ENCODE data around the gene ADAMTSL1. TPM values are rescaled to one million over a fixed set of nuclear protein-coding genes. Genes with fewer than 3 reads are reported as not detected.
A peak's percentile ranks its signal among the peaks of the same experiment; 100 is the strongest.

The ADAMTSL1 gene
- total RNA-seq, 1 donor from 2014 or later = 0.56 TPM

- DNase-seq = no peak
- ATAC-seq (ENCODE audit: poor library complexity) = no peak
- intact Hi-C loops (cut with DNase I) = no loop called here
These were observed 112.0 kb downstream of the ADAMTSL1 start for GRCh38 chr9:18585996-18586395.

GRCh38 chr9:18588002-18588401 lies 114.0 kb downstream of the ADAMTSL1 start:
- intact Hi-C loops (cut with DNase I) = no loop called here
- DNase-seq = no peak
- no peak for ATAC-seq (ENCODE audit: poor library complexity)

DNA sequence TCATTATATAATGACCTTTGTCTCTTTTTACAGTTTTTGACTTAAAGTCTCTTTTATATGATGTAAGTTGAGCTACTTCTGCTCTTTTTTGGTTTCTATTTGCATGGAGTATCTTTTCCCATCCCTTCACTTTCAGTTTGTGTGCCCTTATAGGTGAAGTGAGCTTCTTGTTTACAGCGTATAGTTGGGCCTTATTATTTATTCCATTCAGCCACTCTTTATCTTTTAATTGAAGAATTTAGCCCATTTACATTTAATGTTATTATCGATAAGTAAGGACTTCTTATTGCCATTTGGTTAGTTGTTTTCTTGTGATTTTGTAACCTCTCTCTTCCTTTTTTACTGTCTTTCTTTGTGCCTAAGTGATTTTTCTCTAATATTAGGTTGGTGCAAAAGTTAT lies 117.3 kb downstream of the ADAMTSL1 start:
- intact Hi-C loops (cut with DNase I) = no loop called here
- ATAC-seq (ENCODE audit: poor library complexity) (no peak), DNase-seq (no peak)

DNA sequence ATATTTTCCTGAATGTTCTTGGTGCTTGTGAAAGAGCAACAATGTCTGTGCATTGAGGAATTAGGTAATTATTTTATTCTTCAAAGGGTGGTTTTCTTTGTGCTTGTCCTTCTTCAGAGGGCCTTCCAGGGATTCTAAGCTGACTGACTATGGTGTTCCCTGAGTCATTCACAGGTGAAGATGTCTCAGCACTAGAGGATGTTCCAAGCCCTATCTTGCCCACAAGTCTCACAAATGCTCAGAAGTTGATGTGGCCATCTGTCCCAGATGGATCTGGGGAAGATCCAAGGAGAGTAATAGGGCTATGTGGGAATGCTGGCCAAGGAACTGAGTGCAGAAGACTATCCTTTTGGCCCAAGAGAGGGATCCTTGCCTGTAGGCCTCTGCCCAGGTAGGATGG lies 120.9 kb downstream of the ADAMTSL1 start:
- ATAC-seq (ENCODE audit: poor library complexity) = no peak
- intact Hi-C loops (cut with DNase I) = no loop called here

GRCh38 chr9:18595597-18595996 lies 121.6 kb downstream of the ADAMTSL1 start:
- ATAC-seq (ENCODE audit: poor library complexity) (no peak), DNase-seq (no peak)
- intact Hi-C loops (cut with DNase I) = no loop called here

More for the DNA sequence above, 120.9 kb downstream of the ADAMTSL1 start:
- DNase-seq = no peak

DNA sequence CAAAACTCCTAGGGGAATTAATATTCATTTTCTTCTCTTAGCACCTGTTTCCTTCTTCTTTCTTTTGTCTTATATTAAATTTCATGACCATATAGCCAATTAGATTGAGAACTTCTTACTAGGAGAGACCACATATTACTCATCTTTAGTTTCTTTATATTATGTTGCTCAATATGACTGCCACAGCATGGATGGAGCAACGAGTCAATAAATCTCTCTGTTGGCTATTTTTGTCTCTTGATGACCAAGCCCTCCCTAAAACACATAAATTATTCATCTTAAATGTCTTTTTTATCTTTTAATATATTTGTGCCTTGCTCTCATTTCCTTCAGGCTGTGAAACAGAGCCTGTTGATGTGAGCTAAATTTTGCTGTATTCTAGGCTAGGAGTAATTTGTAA lies 123.0 kb downstream of the ADAMTSL1 start:
- intact Hi-C loops (cut with DNase I) = no loop called here
- ATAC-seq (ENCODE audit: poor library complexity) (no peak), DNase-seq (no peak)

DNA sequence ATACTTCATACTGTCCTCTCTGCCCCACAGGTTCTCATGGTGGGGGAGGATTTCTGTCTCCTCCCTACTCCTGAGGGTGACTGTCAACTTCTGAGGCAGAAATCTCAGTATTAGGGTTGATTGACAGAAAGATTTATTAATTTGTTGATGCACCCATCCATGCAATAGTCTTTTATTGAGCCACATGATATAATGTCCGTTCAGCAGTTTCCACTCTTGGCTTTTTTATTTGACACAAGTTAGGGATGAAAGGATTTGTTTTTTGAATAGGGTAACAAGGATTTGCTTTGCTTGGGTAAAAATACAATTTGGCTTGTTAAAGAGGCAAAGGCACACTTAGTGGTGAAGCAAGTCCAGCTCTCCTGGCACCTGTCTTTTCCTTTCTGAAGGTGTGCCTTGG lies 125.0 kb downstream of the ADAMTSL1 start:
- no peak for DNase-seq
- intact Hi-C loops (cut with DNase I) = no loop called here
- ATAC-seq (ENCODE audit: poor library complexity) = no peak

DNA sequence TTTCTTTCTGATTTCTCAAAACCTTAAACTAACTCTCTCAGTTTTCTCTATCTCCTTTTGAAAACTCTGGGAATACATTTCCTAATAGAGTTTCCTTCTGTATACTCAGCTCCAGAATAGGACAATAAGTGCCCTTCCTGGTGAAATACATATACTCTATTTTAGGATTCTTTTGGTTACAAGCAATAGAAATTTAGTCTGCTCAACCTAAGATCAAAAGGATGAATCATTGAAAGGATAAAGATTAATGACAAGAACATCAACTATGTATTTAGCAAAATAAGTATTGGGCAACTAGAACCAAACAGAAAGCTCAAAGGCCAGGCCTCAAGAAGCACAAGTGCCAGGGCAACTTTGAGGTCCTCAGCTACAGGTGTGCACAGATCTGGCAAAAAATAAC lies 127.1 kb downstream of the ADAMTSL1 start:
- intact Hi-C loops (cut with DNase I) = no loop called here
- ATAC-seq (ENCODE audit: poor library complexity) (no peak), DNase-seq (no peak)

DNA sequence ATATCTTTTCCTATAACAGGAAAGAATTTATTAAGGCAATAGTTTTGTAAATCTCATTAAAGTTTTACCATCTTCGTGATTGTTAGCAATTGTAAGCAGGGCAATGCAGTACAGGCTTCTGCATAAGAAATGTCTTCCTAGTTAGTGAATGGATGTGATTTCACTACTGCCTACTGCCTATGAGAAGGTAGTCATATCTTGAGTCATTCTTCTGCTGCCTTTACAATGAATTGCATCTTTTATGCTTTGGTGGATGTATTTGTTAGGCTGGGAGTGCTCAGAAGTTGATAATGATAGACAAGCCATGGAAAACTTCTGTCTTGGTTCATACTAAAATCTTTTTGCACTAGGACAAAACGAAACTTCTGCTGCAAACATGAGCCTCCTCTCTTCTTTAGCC lies 128.0 kb downstream of the ADAMTSL1 start:
- DNase-seq (no peak), ATAC-seq (ENCODE audit: poor library complexity) (no peak)
- intact Hi-C loops (cut with DNase I) = no loop called here

- ATAC-seq (ENCODE audit: poor library complexity) = no peak
These were observed 131.1 kb downstream of the ADAMTSL1 start for GRCh38 chr9:18604767-18605730.

DNA sequence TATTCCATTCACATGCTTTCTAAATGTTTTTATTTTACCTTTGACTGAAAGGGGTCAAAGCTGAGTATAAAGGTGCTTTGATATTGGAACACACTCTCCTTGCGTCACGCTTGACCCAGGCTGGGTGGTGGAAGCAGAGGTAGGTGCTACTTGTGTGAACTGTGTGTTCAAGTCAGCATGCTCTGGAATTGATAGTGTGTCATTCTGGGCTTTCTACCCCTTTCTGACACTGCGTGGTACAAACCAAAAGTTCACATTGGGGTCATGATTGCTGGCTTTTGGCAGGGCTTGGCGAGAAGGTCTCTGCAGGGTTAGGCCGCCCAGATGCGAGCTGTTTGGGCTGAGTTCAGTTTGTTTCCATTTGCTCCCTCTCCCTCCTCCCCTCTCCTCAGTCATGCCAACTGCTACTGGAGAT lies 131.8 kb downstream of the ADAMTSL1 start:
- ATAC-seq (ENCODE audit: poor library complexity) (peak; percentile 87), DNase-seq (peak; percentile 60)
- intact Hi-C loops (cut with DNase I) = no loop called here

More at GRCh38 chr9:18604767-18605730, 131.1 kb downstream of the ADAMTSL1 start:
- intact Hi-C loops (cut with DNase I) = no loop called here
- no peak for DNase-seq

DNA sequence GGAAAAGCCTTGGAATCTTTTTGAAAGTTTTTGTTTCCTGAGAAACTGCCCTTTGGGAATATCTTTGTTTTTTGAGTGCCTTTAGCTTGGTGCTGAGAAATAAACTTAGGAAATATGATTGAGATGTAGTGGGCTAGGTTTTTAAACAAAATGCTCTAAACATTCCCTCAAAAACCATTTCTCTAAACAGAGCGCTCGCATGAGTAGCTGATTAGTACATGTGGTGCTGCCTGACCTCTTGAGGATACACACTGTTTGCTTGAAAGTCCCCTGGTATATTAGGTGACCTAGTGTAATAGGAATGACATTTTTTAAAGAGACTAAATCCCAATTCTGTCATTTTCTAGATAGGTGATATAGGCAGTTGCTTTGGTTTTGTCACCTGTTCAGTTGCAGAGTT lies 132.3 kb downstream of the ADAMTSL1 start:
- DNase-seq (no peak), ATAC-seq (ENCODE audit: poor library complexity) (peak; percentile 58)
- intact Hi-C loops (cut with DNase I) = no loop called here

DNA sequence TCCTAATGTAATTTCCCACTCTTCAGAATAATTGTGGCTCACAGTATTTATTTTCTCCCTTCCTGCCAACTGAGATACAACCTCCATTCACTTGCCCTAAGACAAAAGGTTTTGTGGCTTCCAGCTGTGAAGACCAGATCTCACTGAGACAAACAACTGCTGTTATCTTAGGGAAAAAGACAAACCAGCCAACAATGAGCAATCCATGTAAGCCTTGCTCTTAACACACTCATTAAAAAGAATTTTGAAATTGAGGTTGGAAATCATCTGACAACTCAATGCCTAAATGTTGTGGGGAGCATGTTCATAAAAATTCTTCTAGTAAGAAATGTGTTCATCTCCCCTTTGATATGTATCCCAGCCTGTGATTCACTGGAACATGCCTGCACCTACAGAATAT lies 132.9 kb downstream of the ADAMTSL1 start:
- intact Hi-C loops (cut with DNase I) = no loop called here
- peak; percentile 55 for ATAC-seq (ENCODE audit: poor library complexity)

DNA sequence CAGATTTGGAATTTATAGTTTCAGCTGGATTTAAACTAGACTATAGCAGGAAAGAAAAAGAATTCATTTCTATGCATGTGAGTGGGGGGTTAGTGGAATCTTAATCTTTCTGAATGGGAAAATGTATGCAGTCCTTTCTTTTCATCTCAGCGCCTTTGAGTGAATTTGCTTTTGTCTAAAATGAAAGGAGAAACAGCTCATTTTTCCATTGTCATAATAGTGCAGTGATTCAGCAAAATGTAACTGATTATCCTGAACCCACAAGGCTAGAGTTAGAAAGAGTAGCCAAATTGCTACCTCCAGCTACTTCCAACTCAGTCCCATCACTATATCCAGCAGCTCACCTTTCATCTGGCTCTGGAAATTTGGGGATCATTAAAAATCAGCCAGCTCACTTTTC lies 134.4 kb downstream of the ADAMTSL1 start:
- ATAC-seq (ENCODE audit: poor library complexity) (no peak), DNase-seq (no peak)
- intact Hi-C loops (cut with DNase I) = no loop called here

More for the DNA sequence above, 132.9 kb downstream of the ADAMTSL1 start:
- no peak for DNase-seq

- DNase-seq = no peak
- ATAC-seq (ENCODE audit: poor library complexity) = no peak
- intact Hi-C loops (cut with DNase I) = no loop called here
These were observed 137.0 kb downstream of the ADAMTSL1 start for GRCh38 chr9:18610956-18611355.

- DNase-seq (no peak), ATAC-seq (ENCODE audit: poor library complexity) (no peak)
- intact Hi-C loops (cut with DNase I) = no loop called here
These were observed 138.0 kb downstream of the ADAMTSL1 start for GRCh38 chr9:18611971-18612370.

DNA sequence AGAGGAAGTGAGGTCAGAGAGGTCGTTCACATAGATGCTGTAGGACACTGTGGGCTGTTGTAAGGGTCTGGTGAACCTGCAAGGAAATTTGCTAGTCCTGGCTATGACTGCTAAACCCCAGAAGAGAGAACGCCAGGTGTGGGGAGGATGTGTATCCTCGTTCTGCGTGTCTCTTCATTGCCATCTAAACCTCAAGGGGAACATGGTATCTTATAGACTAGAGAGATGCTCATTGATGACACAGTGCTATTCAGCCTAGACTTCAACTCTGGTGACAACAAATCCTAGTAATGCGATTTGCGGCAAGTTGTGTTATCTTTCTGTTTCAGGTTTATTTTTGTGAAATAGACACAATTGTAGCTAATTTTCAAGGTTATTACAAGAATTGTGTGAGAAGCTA lies 140.2 kb downstream of the ADAMTSL1 start:
- DNase-seq = no peak
- intact Hi-C loops (cut with DNase I) = no loop called here
- ATAC-seq (ENCODE audit: poor library complexity) = no peak

GRCh38 chr9:18614651-18615050 lies 140.7 kb downstream of the ADAMTSL1 start:
- no peak for ATAC-seq (ENCODE audit: poor library complexity)
- DNase-seq = no peak
- intact Hi-C loops (cut with DNase I) = no loop called here

- ATAC-seq (ENCODE audit: poor library complexity) = no peak
- intact Hi-C loops (cut with DNase I) = no loop called here
These were observed 143.0 kb downstream of the ADAMTSL1 start for GRCh38 chr9:18616976-18617375.

DNA sequence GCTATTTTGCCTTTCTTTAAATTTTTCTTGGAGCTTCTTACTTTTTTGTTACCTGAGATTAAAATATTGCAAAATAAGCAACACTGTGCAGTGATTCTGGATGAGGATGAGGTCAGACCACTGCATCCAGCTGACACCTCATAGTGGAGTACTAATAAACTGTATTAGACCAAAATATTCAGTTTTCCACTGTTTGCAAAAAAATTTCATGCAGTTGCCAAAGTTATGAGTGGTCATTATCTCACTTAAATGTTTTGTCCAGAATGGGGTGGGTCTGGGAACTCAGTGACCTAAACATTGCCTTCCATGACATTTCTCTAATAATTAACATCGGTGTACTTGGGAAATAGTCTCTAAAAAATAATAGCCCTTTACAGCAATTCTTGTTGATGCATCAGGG lies 143.8 kb downstream of the ADAMTSL1 start:
- intact Hi-C loops (cut with DNase I) = no loop called here
- DNase-seq (no peak), ATAC-seq (ENCODE audit: poor library complexity) (no peak)

More at GRCh38 chr9:18616976-18617375, 143.0 kb downstream of the ADAMTSL1 start:
- no peak for DNase-seq
